Measurements from ENCODE around the gene WBP2.
A peak's percentile ranks its signal among the peaks of the same experiment; 100 is the strongest.

WBP2 gene

GRCh38 chr17:75814021-75814395 lies 41.1 kb downstream of the WBP2 start:
- no CpG with 5 or more reads among the region's 6 CpGs for WGBS (ENCODE audit: extremely low coverage, insufficient coverage, insufficient read length)
- Histone ChIP-seq H4K8ac (ENCODE audit: low read depth, low read length) (no peak overlapping the region), H3K4me1 (ENCODE audit: control insufficient read depth in 1 of 2, insufficient read depth in 2 of 2, low read length in 2 of 2) (peaks cover 20 to 25% of the 10 kb centered on the region in 2 experiments), H3K27me3 (ENCODE audit: insufficient read depth, low read length) (no peaks in the 10 kb centered on the region), H4K12ac (ENCODE audit: low read depth, low read length) (no peak overlapping the region), H2BK12ac (ENCODE audit: low read length) (no peak overlapping the region), H3K18ac (ENCODE audit: low read length) (no peak overlapping the region), H3K4me2 (ENCODE audit: low read length) (no peak overlapping the region), H3K9ac (ENCODE audit: low read length) (no peak overlapping the region), H2BK120ac (ENCODE audit: insufficient read depth, low read length, poor library complexity) (no peak overlapping the region), H3K79me1 (ENCODE audit: low read length) (peaks cover 9% of the 10 kb centered on the region), H3K14ac (ENCODE audit: low read length) (no peak overlapping the region), H3K36me3 (ENCODE audit: control insufficient read depth in 1 of 2, insufficient read depth in 2 of 2, low read length in 2 of 2) (peaks cover 79 to 82% of the 10 kb centered on the region in 2 experiments), H3K9me3 (ENCODE audit: insufficient read depth, low read depth, low read length) (no peaks in the 10 kb centered on the region), H3K79me2 (ENCODE audit: control insufficient read depth, insufficient read depth, low read length, poor library complexity) (peaks cover 5% of the 10 kb centered on the region), H2AFZ (ENCODE audit: insufficient read depth, low read length, poor library complexity) (no peak overlapping the region), H4K91ac (ENCODE audit: low read depth, low read length) (no peak overlapping the region), H2AK5ac (ENCODE audit: low read length) (no peak overlapping the region), H3K23ac (ENCODE audit: low read length) (no peak overlapping the region), H3K4me3 (ENCODE audit: low read depth, low read length) (no peak overlapping the region), H3K4ac (ENCODE audit: low read depth, low read length) (no peak overlapping the region), H3K27ac (ENCODE audit: low read depth, low read length) (no peak overlapping the region), H2BK5ac (ENCODE audit: low read depth, low read length, poor library complexity) (no peak overlapping the region)
- no peak for DNase-seq

GRCh38 chr17:75813081-75814020 lies 41.8 kb downstream of the WBP2 start:
- Histone ChIP-seq H4K8ac (ENCODE audit: low read depth, low read length) (no peak overlapping the region), H3K4me1 (ENCODE audit: control insufficient read depth in 1 of 2, insufficient read depth in 2 of 2, low read length in 2 of 2) (peaks cover 24 to 30% of the 10 kb centered on the region in 2 experiments), H3K79me1 (ENCODE audit: low read length) (peaks cover 12% of the 10 kb centered on the region), H3K9me3 (ENCODE audit: insufficient read depth, low read depth, low read length) (no peaks in the 10 kb centered on the region), H4K12ac (ENCODE audit: low read depth, low read length) (no peak overlapping the region), H3K79me2 (ENCODE audit: control insufficient read depth, insufficient read depth, low read length, poor library complexity) (peaks cover 6% of the 10 kb centered on the region), H2BK5ac (ENCODE audit: low read depth, low read length, poor library complexity) (no peak overlapping the region), H3K4me2 (ENCODE audit: low read length) (no peak overlapping the region), H2AFZ (ENCODE audit: insufficient read depth, low read length, poor library complexity) (no peak overlapping the region), H3K36me3 (ENCODE audit: control insufficient read depth in 1 of 2, insufficient read depth in 2 of 2, low read length in 2 of 2) (peaks cover 72 to 76% of the 10 kb centered on the region in 2 experiments), H3K23ac (ENCODE audit: low read length) (no peak overlapping the region), H3K4me3 (ENCODE audit: low read depth, low read length) (no peak overlapping the region), H2AK5ac (ENCODE audit: low read length) (no peak overlapping the region), H3K27me3 (ENCODE audit: insufficient read depth, low read length) (no peaks in the 10 kb centered on the region), H3K4ac (ENCODE audit: low read depth, low read length) (no peak overlapping the region), H3K14ac (ENCODE audit: low read length) (no peak overlapping the region), H4K91ac (ENCODE audit: low read depth, low read length) (no peak overlapping the region), H3K9ac (ENCODE audit: low read length) (no peak overlapping the region), H3K18ac (ENCODE audit: low read length) (no peak overlapping the region), H2BK120ac (ENCODE audit: insufficient read depth, low read length, poor library complexity) (no peak overlapping the region), H3K27ac (ENCODE audit: low read depth, low read length) (no peak overlapping the region), H2BK12ac (ENCODE audit: low read length) (no peak overlapping the region)
- WGBS (ENCODE audit: extremely low coverage, insufficient coverage, insufficient read length), result no CpG with 5 or more reads among the region's 24 CpGs
- no peak for DNase-seq

- H4K8ac ChIP-seq (ENCODE audit: low read depth, low read length), result no peak overlapping the region
- peaks cover 14% of the 10 kb centered on the region for H3K79me1 ChIP-seq (ENCODE audit: low read length)
- no peak overlapping the region for H3K4ac ChIP-seq (ENCODE audit: low read depth, low read length)
- no peak overlapping the region for H3K23ac ChIP-seq (ENCODE audit: low read length)
- H3K9me3 ChIP-seq (ENCODE audit: insufficient read depth, low read depth, low read length), result no peaks in the 10 kb centered on the region
- peaks cover 8% of the 10 kb centered on the region for H3K79me2 ChIP-seq (ENCODE audit: control insufficient read depth, insufficient read depth, low read length, poor library complexity)
- no peak overlapping the region for H3K18ac ChIP-seq (ENCODE audit: low read length)
- no peak overlapping the region for H3K4me2 ChIP-seq (ENCODE audit: low read length)
- no peak overlapping the region for H4K12ac ChIP-seq (ENCODE audit: low read depth, low read length)
- H2BK120ac ChIP-seq (ENCODE audit: insufficient read depth, low read length, poor library complexity), result no peak overlapping the region
- H2BK5ac ChIP-seq (ENCODE audit: low read depth, low read length, poor library complexity), result no peak overlapping the region
- peaks cover 62 to 66% of the 10 kb centered on the region in 2 experiments for H3K36me3 ChIP-seq (ENCODE audit: control insufficient read depth in 1 of 2, insufficient read depth in 2 of 2, low read length in 2 of 2)
- peaks cover 27 to 30% of the 10 kb centered on the region in 2 experiments for H3K4me1 ChIP-seq (ENCODE audit: control insufficient read depth in 1 of 2, insufficient read depth in 2 of 2, low read length in 2 of 2)
- H2BK12ac ChIP-seq (ENCODE audit: low read length), result no peak overlapping the region
- WGBS (ENCODE audit: extremely low coverage, insufficient coverage, insufficient read length), result no CpG with 5 or more reads among the region's 27 CpGs
- no peak overlapping the region for H4K91ac ChIP-seq (ENCODE audit: low read depth, low read length)
- no peaks in the 10 kb centered on the region for H3K27me3 ChIP-seq (ENCODE audit: insufficient read depth, low read length)
- peak in 1 of 2 donors; percentile 56 for DNase-seq
- H2AK5ac ChIP-seq (ENCODE audit: low read length), result no peak overlapping the region
- H2AFZ ChIP-seq (ENCODE audit: insufficient read depth, low read length, poor library complexity), result no peak overlapping the region
- H3K27ac ChIP-seq (ENCODE audit: low read depth, low read length), result no peak overlapping the region
- no peak overlapping the region for H3K4me3 ChIP-seq (ENCODE audit: low read depth, low read length)
- no peak overlapping the region for H3K14ac ChIP-seq (ENCODE audit: low read length)
- no peak overlapping the region for H3K9ac ChIP-seq (ENCODE audit: low read length)
Measured at GRCh38 chr17:75812096-75813013, 42.8 kb downstream of the WBP2 start.

- Histone ChIP-seq H2BK120ac (ENCODE audit: insufficient read depth, low read length, poor library complexity) (no peak overlapping the region), H4K8ac (ENCODE audit: low read depth, low read length) (no peak overlapping the region), H3K27ac (ENCODE audit: low read depth, low read length) (no peak overlapping the region), H3K4me3 (ENCODE audit: low read depth, low read length) (no peak overlapping the region), H2AFZ (ENCODE audit: insufficient read depth, low read length, poor library complexity) (no peak overlapping the region), H2BK12ac (ENCODE audit: low read length) (no peak overlapping the region), H3K79me2 (ENCODE audit: control insufficient read depth, insufficient read depth, low read length, poor library complexity) (peaks cover 8% of the 10 kb centered on the region), H3K23ac (ENCODE audit: low read length) (no peak overlapping the region), H4K12ac (ENCODE audit: low read depth, low read length) (no peak overlapping the region), H2AK5ac (ENCODE audit: low read length) (no peak overlapping the region), H3K4ac (ENCODE audit: low read depth, low read length) (no peak overlapping the region), H3K27me3 (ENCODE audit: insufficient read depth, low read length) (no peaks in the 10 kb centered on the region), H3K9ac (ENCODE audit: low read length) (no peak overlapping the region), H4K91ac (ENCODE audit: low read depth, low read length) (no peak overlapping the region), H3K4me2 (ENCODE audit: low read length) (no peak overlapping the region), H3K36me3 (ENCODE audit: control insufficient read depth in 1 of 2, insufficient read depth in 2 of 2, low read length in 2 of 2) (peaks cover 51 to 55% of the 10 kb centered on the region in 2 experiments), H3K4me1 (ENCODE audit: control insufficient read depth in 1 of 2, insufficient read depth in 2 of 2, low read length in 2 of 2) (peaks cover 26 to 28% of the 10 kb centered on the region in 2 experiments), H3K9me3 (ENCODE audit: insufficient read depth, low read depth, low read length) (no peaks in the 10 kb centered on the region), H2BK5ac (ENCODE audit: low read depth, low read length, poor library complexity) (no peak overlapping the region), H3K14ac (ENCODE audit: low read length) (no peak overlapping the region), H3K18ac (ENCODE audit: low read length) (no peak overlapping the region), H3K79me1 (ENCODE audit: low read length) (peaks cover 16% of the 10 kb centered on the region)
- DNase-seq, result no peak
- no CpG with 5 or more reads among the region's 7 CpGs for WGBS (ENCODE audit: extremely low coverage, insufficient coverage, insufficient read length)
Measured at GRCh38 chr17:75811174-75811573, 44.0 kb downstream of the WBP2 start.
